Endothelial cell (in vitro differentiated cells): ENCODE results near the gene MMP17. TPM values are rescaled to one million over a fixed set of nuclear protein-coding genes. Genes with fewer than 3 reads are reported as not detected.

Experiments
- DNase-seq: peaks from one replicate; pipeline ENCODE4 v3.0.0; 2021; ENCODE audit warnings: low spot score
- H3K27ac Mint-ChIP-seq: one replicate; pipeline ENCODE4 v1.8.0; 2021; ENCODE audit warnings: mixed read lengths, inconsistent platforms; ENCODE audit not compliant: unreplicated experiment
- H3K27me3 Mint-ChIP-seq: one replicate; pipeline ENCODE4 v1.8.0; 2021; ENCODE audit warnings: mild to moderate bottlenecking, moderate library complexity, mixed read lengths, inconsistent platforms; ENCODE audit not compliant: unreplicated experiment
- H3K36me3 Mint-ChIP-seq: one replicate; pipeline ENCODE4 v1.8.0; 2021; ENCODE audit warnings: mild to moderate bottlenecking, low read depth, mixed read lengths, inconsistent platforms; ENCODE audit not compliant: unreplicated experiment
- H3K4me1 Mint-ChIP-seq: one replicate; pipeline ENCODE4 v1.8.0; 2021; ENCODE audit warnings: mild to moderate bottlenecking, mixed read lengths, inconsistent platforms; ENCODE audit not compliant: unreplicated experiment
- H3K4me3 Mint-ChIP-seq: one replicate; pipeline ENCODE4 v1.8.0; 2021; ENCODE audit warnings: mild to moderate bottlenecking, mixed read lengths, inconsistent platforms; ENCODE audit not compliant: unreplicated experiment
- H3K9me3 Mint-ChIP-seq: one replicate; pipeline ENCODE4 v1.8.0; 2021; ENCODE audit warnings: mixed read lengths, inconsistent platforms; ENCODE audit not compliant: unreplicated experiment
- CTCF ChIP-seq: fragments of 200-600 bp; sonication (generic); IDR thresholded peaks from one replicate; pipeline ENCODE4 v1.5.0; 2021; ENCODE audit warnings: antibody characterized with exemption; ENCODE audit not compliant: unreplicated experiment
- total RNA-seq: library from RNA; stranded (reverse); fragmentation: NEBNext Ultra II Directional; extraction: Animal tissue kit (Norgen Biotek cat#: 25700); gene quantifications from one replicate; pipeline ENCODE4 v1.2.1, GENCODE V29; 2021; ENCODE audit not compliant: unreplicated experiment

MMP17 gene
- total RNA-seq, 1 donor from 2014 or later, result 6.3 TPM

- no peaks in the 10 kb centered on the region for H3K9me3 Mint-ChIP-seq
- TF ChIP-seq CTCF, result no peak
- H3K36me3 Mint-ChIP-seq, result peaks cover 4% of the 10 kb centered on the region
- H3K27ac Mint-ChIP-seq, result no peak overlapping the region
- H3K4me3 Mint-ChIP-seq, result no peak overlapping the region
- no peak for DNase-seq
- H3K27me3 Mint-ChIP-seq, result peaks cover 8% of the 10 kb centered on the region
- no peaks in the 10 kb centered on the region for H3K4me1 Mint-ChIP-seq
Observed at GRCh38 chr12:131825146-131825892, 2.9 kb upstream of the MMP17 start.

GRCh38 chr12:131826097-131826928 lies 1.9 kb upstream of the MMP17 start:
- no peak overlapping the region for H3K27ac Mint-ChIP-seq
- no peaks in the 10 kb centered on the region for H3K9me3 Mint-ChIP-seq
- no peak for TF ChIP-seq CTCF
- H3K36me3 Mint-ChIP-seq, result peaks cover 4% of the 10 kb centered on the region
- no peak for DNase-seq
- no peaks in the 10 kb centered on the region for H3K4me1 Mint-ChIP-seq
- no peak overlapping the region for H3K4me3 Mint-ChIP-seq
- peaks cover 11% of the 10 kb centered on the region for H3K27me3 Mint-ChIP-seq

- Mint-ChIP-seq H3K9me3 (no peaks in the 10 kb centered on the region), H3K27me3 (peaks cover 10% of the 10 kb centered on the region), H3K36me3 (peaks cover 4% of the 10 kb centered on the region), H3K4me1 (no peaks in the 10 kb centered on the region), H3K27ac (no peak overlapping the region), H3K4me3 (no peak overlapping the region)
- no peak for TF ChIP-seq CTCF
- peak; percentile 46 for DNase-seq
Observed at GRCh38 chr12:131828671-131829355, 620 bp downstream of the MMP17 start.

- no peak overlapping the region for H3K27ac Mint-ChIP-seq
- no peaks in the 10 kb centered on the region for H3K4me1 Mint-ChIP-seq
- H3K36me3 Mint-ChIP-seq, result peaks cover 4% of the 10 kb centered on the region
- DNase-seq, result no peak
- H3K4me3 Mint-ChIP-seq, result no peak overlapping the region
- no peak for TF ChIP-seq CTCF
- H3K27me3 Mint-ChIP-seq, result peaks cover 10% of the 10 kb centered on the region
- no peaks in the 10 kb centered on the region for H3K9me3 Mint-ChIP-seq
Observed at GRCh38 chr12:131829356-131829747, 1.2 kb downstream of the MMP17 start.
